ENCODE results near the gene OSBPL8.

Gene OSBPL8

GRCh38 chr12:76318773-76319594, 240.6 kb downstream of the OSBPL8 start:
- in situ Hi-C loops (cut with HindIII; ENCODE audit: low sequenced_read_pairs), result no loop called here

GRCh38 chr12:76317976-76318375, 241.6 kb downstream of the OSBPL8 start:
- in situ Hi-C loops (cut with HindIII; ENCODE audit: low sequenced_read_pairs), result no loop called here

GRCh38 chr12:76316468-76316867, 243.1 kb downstream of the OSBPL8 start:
- in situ Hi-C loops (cut with HindIII; ENCODE audit: low sequenced_read_pairs), result no loop called here

GRCh38 chr12:76313299-76313698, 246.3 kb downstream of the OSBPL8 start:
- in situ Hi-C loops (cut with HindIII; ENCODE audit: low sequenced_read_pairs), result no loop called here

- in situ Hi-C loops (cut with HindIII; ENCODE audit: low sequenced_read_pairs), result no loop called here
Measured at GRCh38 chr12:76312315-76312714, 247.3 kb downstream of the OSBPL8 start.

- in situ Hi-C loops (cut with HindIII; ENCODE audit: low sequenced_read_pairs), result no loop called here
Measured at GRCh38 chr12:76311796-76312195, 247.8 kb downstream of the OSBPL8 start.

- in situ Hi-C loops (cut with HindIII; ENCODE audit: low sequenced_read_pairs), result no loop called here
Measured at GRCh38 chr12:76310110-76310509, 249.5 kb downstream of the OSBPL8 start.

GRCh38 chr12:76308866-76309265, 250.7 kb downstream of the OSBPL8 start:
- in situ Hi-C loops (cut with HindIII; ENCODE audit: low sequenced_read_pairs), result no loop called here

GRCh38 chr12:76307083-76307482, 252.5 kb downstream of the OSBPL8 start:
- in situ Hi-C loops (cut with HindIII; ENCODE audit: low sequenced_read_pairs), result no loop called here

- in situ Hi-C loops (cut with HindIII; ENCODE audit: low sequenced_read_pairs), result no loop called here
Measured at GRCh38 chr12:76303989-76304460, 255.5 kb downstream of the OSBPL8 start.

- in situ Hi-C loops (cut with HindIII; ENCODE audit: low sequenced_read_pairs), result no loop called here
Measured at GRCh38 chr12:76303365-76303764, 256.2 kb downstream of the OSBPL8 start.
